Measurements from ENCODE around the gene FOXD1.
A peak's percentile ranks its signal among the peaks of the same experiment; 100 is the strongest.

FOXD1 gene

GRCh38 chr5:73438645-73439470 lies 9.7 kb downstream of the FOXD1 start:
- no peak for DNase-seq

GRCh38 chr5:73437777-73438644 lies 10.6 kb downstream of the FOXD1 start:
- no peak for DNase-seq

GRCh38 chr5:73437101-73437776 lies 11.3 kb downstream of the FOXD1 start:
- peak; percentile 91 for DNase-seq

GRCh38 chr5:73436535-73437100 lies 12.0 kb downstream of the FOXD1 start:
- no peak for DNase-seq

- peak; percentile 87 for DNase-seq
Observed at GRCh38 chr5:73435759-73436534, 12.6 kb downstream of the FOXD1 start.

- no peak for DNase-seq
Observed at GRCh38 chr5:73434907-73435306, 13.7 kb downstream of the FOXD1 start.

GRCh38 chr5:73434461-73434860 lies 14.1 kb downstream of the FOXD1 start:
- DNase-seq, result no peak

- no peak for DNase-seq
Observed at GRCh38 chr5:73433982-73434342, 14.6 kb downstream of the FOXD1 start.

- no peak for DNase-seq
Observed at GRCh38 chr5:73433272-73433981, 15.2 kb downstream of the FOXD1 start.

- DNase-seq, result no peak
Observed at GRCh38 chr5:73431204-73431851, 17.2 kb downstream of the FOXD1 start.

GRCh38 chr5:73426034-73426433 lies 22.5 kb downstream of the FOXD1 start:
- DNase-seq, result no peak

- no peak for DNase-seq
Observed at GRCh38 chr5:73424556-73424977, 24.0 kb downstream of the FOXD1 start.

- no peak for DNase-seq
Observed at GRCh38 chr5:73422164-73422563, 26.4 kb downstream of the FOXD1 start.

- DNase-seq, result no peak
Observed at GRCh38 chr5:73420666-73421065, 27.9 kb downstream of the FOXD1 start.

GRCh38 chr5:73419465-73420390 lies 28.8 kb downstream of the FOXD1 start:
- peak; percentile 89 for DNase-seq

GRCh38 chr5:73419117-73419464 lies 29.5 kb downstream of the FOXD1 start:
- DNase-seq, result no peak

GRCh38 chr5:73418244-73418691 lies 30.3 kb downstream of the FOXD1 start:
- peak; percentile 56 for DNase-seq

- peak; percentile 29 for DNase-seq
Observed at GRCh38 chr5:73417303-73418034, 31.1 kb downstream of the FOXD1 start.

- DNase-seq, result no peak
Observed at GRCh38 chr5:73415617-73416016, 33.0 kb downstream of the FOXD1 start.
